Lower lobe of right lung (tissue), 2 donors: ENCODE results near the gene ABLIM1. TPM values are rescaled to one million over a fixed set of nuclear protein-coding genes. Genes with fewer than 3 reads are reported as not detected.

Source experiments
- ATAC-seq, 2 donors: fragments of 200-7000 bp; cut with Tn5 transposase; one replicate each; pipeline ENCODE4 v1.9.1; 2020 to 2022; ENCODE audit warnings: mild to moderate bottlenecking in 2 of 2, moderate library complexity in 2 of 2
- DNase-seq: peaks from one replicate; pipeline ENCODE4 v3.0.0-alpha.2; 2020
- H3K27ac ChIP-seq: fragments of 200-600 bp; one replicate; pipeline ENCODE4 v1.8.0; 2022
- H3K27me3 ChIP-seq: fragments of 200-600 bp; one replicate; pipeline ENCODE4 v1.8.0; 2022; ENCODE audit warnings: low read depth
- H3K36me3 ChIP-seq: fragments of 200-600 bp; one replicate; pipeline ENCODE4 v1.8.0; 2022; ENCODE audit warnings: mild to moderate bottlenecking
- H3K4me1 ChIP-seq: fragments of 200-600 bp; one replicate; pipeline ENCODE4 v1.8.0; 2022
- H3K4me3 ChIP-seq: fragments of 200-600 bp; one replicate; pipeline ENCODE4 v1.8.0; 2022; ENCODE audit warnings: mild to moderate bottlenecking
- H3K9me3 ChIP-seq: fragments of 200-600 bp; one replicate; pipeline ENCODE4 v1.8.0; 2022
- CTCF ChIP-seq: fragments of 200-600 bp; IDR thresholded peaks from one replicate; pipeline ENCODE4 v1.8.0; 2022; ENCODE audit warnings: antibody characterized with exemption, mild to moderate bottlenecking
- intact Hi-C: fragments of 100-400 bp; cut with DNase I; formaldehyde crosslinking; loops from one replicate; pipeline ENCODE4 v1.11.0; 2022
- long read RNA-seq: library from polyadenylated mRNA; unstranded; transcript quantifications from one replicate; pipeline ENCODE4 v2.0.0, GENCODE V29; 2021
- total RNA-seq: library from RNA; stranded (reverse); fragmentation: NEBNext Ultra II Directional; extraction: Animal tissue kit (Norgen Biotek cat#: 25700); gene quantifications from one replicate; pipeline ENCODE4 v1.2.1, GENCODE V29; 2021
- donor health status: DM: no; HTN: yes; CAD: no; lungs with severe emphysema.

Gene ABLIM1
- total RNA-seq = 106 TPM
- long read RNA-seq, partial matches to known transcripts = 15 of 86 reads
- long read RNA-seq, other reads (novel, unspliced or antisense) = 71 of 86 reads

- no peak for TF ChIP-seq CTCF
These were observed at the start of gene ABLIM1 for GRCh38 chr10:114658175-114658574. Gene ABLIM1 (minus strand): TSS chr10:114658275. CDS start chr10:114658200, 75 bp downstream.

GRCh38 chr10:114706458-114707055 is 48.5 kb upstream of the ABLIM1 start:
- DNase-seq (no peak), ATAC-seq (no peak)
- H3K4me1 ChIP-seq = no peaks in the 10 kb centered on the region
- no peak for TF ChIP-seq CTCF
- no peaks in the 10 kb centered on the region for H3K27me3 ChIP-seq
- H3K4me3 ChIP-seq = no peak overlapping the region
- H3K36me3 ChIP-seq = no peaks in the 10 kb centered on the region
- no peaks in the 10 kb centered on the region for H3K9me3 ChIP-seq
- intact Hi-C loops = loop anchor here (10.0 kb wide), 1 partner anchor 242 kb away; no protein-coding TSS in a partner anchor
- no peak overlapping the region for H3K27ac ChIP-seq

More at GRCh38 chr10:114658175-114658574, at the start of gene ABLIM1:
- ATAC-seq = no peak
- H3K4me3 ChIP-seq = no peak within 1 kb of the TSS
- intact Hi-C loops = no loop called here
- peaks cover 25% of the 10 kb centered on the region for H3K4me1 ChIP-seq
- H3K9me3 ChIP-seq = no peaks in the 10 kb centered on the region
- no peak for DNase-seq
- no peak within 1 kb of the TSS for H3K27ac ChIP-seq
- H3K36me3 ChIP-seq = no peaks in the 10 kb centered on the region
- H3K27me3 ChIP-seq = no peaks in the 10 kb centered on the region

DNA sequence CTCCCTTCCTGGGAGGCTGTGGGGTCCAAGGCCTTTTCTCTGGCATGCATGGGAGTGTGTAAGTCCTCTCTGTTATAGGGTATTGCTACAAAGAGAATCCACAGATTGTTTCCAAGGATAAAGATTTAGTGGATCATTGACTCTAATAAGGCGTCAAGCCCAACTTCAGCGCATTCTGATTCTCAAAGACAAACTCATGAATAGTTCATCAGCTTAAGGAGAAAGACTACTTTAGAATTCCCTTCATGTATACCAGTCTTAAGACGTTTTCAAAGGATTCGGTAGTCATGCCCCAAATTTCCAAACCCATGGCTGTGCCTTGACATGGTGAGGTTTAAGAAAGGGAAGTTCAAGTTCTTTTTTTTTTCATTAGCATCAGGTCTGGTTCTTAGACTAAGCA is 46.6 kb upstream of the ABLIM1 start:
- intact Hi-C loops = loop anchor here (5.0 to 10.0 kb wide), 2 partner anchors 152 to 240 kb away; no protein-coding TSS in a partner anchor
- Histone ChIP-seq H3K27ac (no peak overlapping the region), H3K4me1 (no peaks in the 10 kb centered on the region), H3K36me3 (no peaks in the 10 kb centered on the region), H3K4me3 (no peak overlapping the region), H3K9me3 (no peaks in the 10 kb centered on the region), H3K27me3 (no peaks in the 10 kb centered on the region)
- DNase-seq = no peak
- TF ChIP-seq CTCF = no peak
- no peak for ATAC-seq

DNA sequence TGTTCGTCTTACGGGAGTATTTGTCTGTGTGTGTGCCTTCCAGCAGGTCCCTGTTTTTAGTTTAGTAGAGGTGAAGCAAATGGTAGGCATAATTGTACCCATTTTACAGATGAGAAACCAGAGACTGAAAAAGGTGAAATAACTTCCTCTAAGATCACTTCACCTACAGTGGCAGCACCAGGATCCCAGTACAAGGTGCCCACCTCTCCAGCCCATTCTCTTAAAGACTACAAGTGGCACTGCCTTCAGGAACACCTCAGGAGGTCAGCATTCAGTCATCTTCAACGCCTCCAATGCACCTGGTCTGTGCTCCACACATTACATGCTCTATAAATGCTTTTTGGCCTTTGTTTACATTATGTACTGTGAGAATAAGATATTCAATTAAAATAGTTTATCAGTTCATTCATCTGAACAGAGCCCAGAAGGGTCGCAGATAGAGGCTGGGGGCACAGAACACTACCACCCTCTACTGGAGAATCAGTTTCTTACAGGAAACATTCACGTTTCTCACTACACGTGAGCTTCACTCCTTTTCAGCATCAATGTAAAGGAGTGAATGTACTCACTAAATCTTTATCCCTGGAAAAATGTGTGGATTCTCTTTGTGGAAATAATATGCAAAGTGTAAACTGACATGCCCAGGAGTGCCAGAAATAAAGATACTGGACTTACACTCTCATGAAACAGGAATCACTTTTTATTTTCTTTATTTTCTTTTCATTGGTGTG is 45.5 kb upstream of the ABLIM1 start:
- H3K36me3 ChIP-seq = no peaks in the 10 kb centered on the region
- H3K27ac ChIP-seq = no peak overlapping the region
- intact Hi-C loops = loop anchor here (5.0 to 10.0 kb wide), 2 partner anchors 151 to 239 kb away; no protein-coding TSS in a partner anchor
- H3K9me3 ChIP-seq = no peaks in the 10 kb centered on the region
- no peaks in the 10 kb centered on the region for H3K4me1 ChIP-seq
- no peak for DNase-seq
- H3K27me3 ChIP-seq = no peaks in the 10 kb centered on the region
- ATAC-seq = peak; percentile 38 to 71
- H3K4me3 ChIP-seq = no peak overlapping the region
- TF ChIP-seq CTCF = peak; percentile 70

DNA sequence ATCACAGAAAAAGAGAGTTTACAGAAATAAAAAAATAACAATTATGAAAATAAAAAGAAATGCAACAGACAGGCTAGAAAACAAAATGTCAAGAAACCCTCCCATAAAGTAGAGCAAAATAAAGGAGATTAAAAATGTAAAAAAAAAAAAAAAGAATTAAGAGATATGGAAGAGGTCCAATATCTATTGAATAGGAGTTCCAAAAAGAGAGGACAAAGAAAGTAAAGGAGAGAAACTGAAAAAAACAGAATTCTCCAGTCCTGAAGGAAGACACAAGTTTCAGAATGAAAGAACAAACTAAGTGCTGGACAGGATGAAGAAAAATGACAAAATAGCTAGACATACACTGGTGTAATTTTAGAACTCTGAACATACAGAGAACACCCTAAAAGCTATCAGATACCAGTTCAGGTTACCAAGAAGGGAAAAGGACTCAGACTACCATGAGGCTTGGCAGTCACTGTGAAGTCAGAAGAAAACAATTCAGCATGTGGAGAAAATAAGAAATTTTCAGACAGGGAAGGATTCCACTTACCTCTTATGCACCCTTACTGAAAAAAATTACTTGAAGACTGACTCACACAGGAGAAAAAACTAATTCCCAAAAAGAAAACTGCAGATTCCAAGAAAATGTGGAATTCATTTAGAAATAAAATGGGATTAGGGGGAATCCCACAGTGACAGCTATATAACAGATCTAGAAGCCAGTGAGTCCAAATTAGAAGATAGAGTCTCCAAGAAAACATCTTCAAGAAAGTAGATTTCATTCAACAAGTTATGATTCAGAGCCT is 40.4 kb upstream of the ABLIM1 start:
- ATAC-seq (no peak), DNase-seq (no peak)
- no peaks in the 10 kb centered on the region for H3K36me3 ChIP-seq
- H3K27me3 ChIP-seq = no peaks in the 10 kb centered on the region
- no peaks in the 10 kb centered on the region for H3K4me1 ChIP-seq
- H3K9me3 ChIP-seq = no peaks in the 10 kb centered on the region
- intact Hi-C loops = no loop called here
- no peak for TF ChIP-seq CTCF
- no peak overlapping the region for H3K4me3 ChIP-seq
- H3K27ac ChIP-seq = no peak overlapping the region
